Activated CD4-positive, alpha-beta T cell treated with anti-CD3 and anti-CD28 coated beads for 24 hours (primary cell): ENCODE measurements around the gene FMNL3.
A peak's percentile ranks its signal among the peaks of the same experiment; 100 is the strongest.
"Not testable (repeated sequence)": the region's sequence is repeated elsewhere in the genome, so short reads cannot be mapped to it uniquely, and the experiment has no call there.

Source experiments
- DNase-seq, 2 donors: peaks; one replicate each; pipeline ENCODE4 v3.0.0-alpha.2; 2020; ENCODE audit warnings: low read depth in 2 of 2

The FMNL3 gene

GRCh38 chr12:49713952-49714351 is 6.7 kb upstream of the FMNL3 start:
- not testable (repeated sequence) for DNase-seq

GRCh38 chr12:49708851-49709250 is 1.6 kb upstream of the FMNL3 start:
- DNase-seq = no peak

GRCh38 chr12:49707812-49708147 is 575 bp upstream of the FMNL3 start:
- DNase-seq = no peak

- no peak for DNase-seq
Measured at GRCh38 chr12:49706351-49707127, 666 bp downstream of the FMNL3 start.

- DNase-seq = peak in 1 of 2 donors; percentile 21
Measured at GRCh38 chr12:49705479-49706134, 1.6 kb downstream of the FMNL3 start.

- peak; percentile 31 to 40 for DNase-seq
Measured at GRCh38 chr12:49703647-49704137, 3.5 kb downstream of the FMNL3 start.

GRCh38 chr12:49702676-49703215 is 4.5 kb downstream of the FMNL3 start:
- DNase-seq = no peak

GRCh38 chr12:49702009-49702408 is 5.2 kb downstream of the FMNL3 start:
- DNase-seq = no peak

- no peak for DNase-seq
Measured at GRCh38 chr12:49698619-49699545, 8.3 kb downstream of the FMNL3 start.

- DNase-seq = no peak
Measured at GRCh38 chr12:49697808-49698207, 9.4 kb downstream of the FMNL3 start.

- no peak for DNase-seq
Measured at GRCh38 chr12:49696723-49697122, 10.5 kb downstream of the FMNL3 start.

- no peak for DNase-seq
Measured at GRCh38 chr12:49693931-49694444, 13.2 kb downstream of the FMNL3 start.

- no peak for DNase-seq
Measured at GRCh38 chr12:49692851-49693250, 14.4 kb downstream of the FMNL3 start.

- no peak for DNase-seq
Measured at GRCh38 chr12:49689785-49690184, 17.4 kb downstream of the FMNL3 start.

- DNase-seq = no peak
Measured at GRCh38 chr12:49689237-49689636, 18.0 kb downstream of the FMNL3 start.

GRCh38 chr12:49687941-49688340 is 19.3 kb downstream of the FMNL3 start:
- no peak for DNase-seq

GRCh38 chr12:49684310-49684854 is 22.8 kb downstream of the FMNL3 start:
- DNase-seq = no peak

- DNase-seq = no peak
Measured at GRCh38 chr12:49683599-49684309, 23.5 kb downstream of the FMNL3 start.

- DNase-seq = no peak
Measured at GRCh38 chr12:49680075-49680474, 27.1 kb downstream of the FMNL3 start.

GRCh38 chr12:49678711-49679110 is 28.5 kb downstream of the FMNL3 start:
- no peak for DNase-seq

- no peak for DNase-seq
Measured at GRCh38 chr12:49675137-49675536, 32.1 kb downstream of the FMNL3 start.
